Neutrophil (primary cell): ENCODE data around the gene UBASH3B.

Experiments
- H3K27ac ChIP-seq: fragments of 200-600 bp; sonication (generic); 2 replicates; pipeline ENCODE4 v1.5.1; 2016; ENCODE audit warnings: mild to moderate bottlenecking, moderate library complexity
- H3K27me3 ChIP-seq: fragments of 200-600 bp; sonication (generic); 2 replicates; pipeline ENCODE4 v1.6.0; 2016; ENCODE audit warnings: mild to moderate bottlenecking
- H3K36me3 ChIP-seq: fragments of 200-600 bp; sonication (generic); 2 replicates; pipeline ENCODE4 v1.5.1; 2017
- H3K4me1 ChIP-seq, 2 experiments: fragments of 200-600 bp in 1 of 2; sonication (generic) in 1 of 2; 1 replicate in 1 of 2; 2 replicates in 1 of 2; pipeline versions ENCODE4 v1.5.1 to v1.6.1; 2013 to 2016; ENCODE audit warnings: low read depth in 1 of 2, low read length in 1 of 2, mild to moderate bottlenecking in 1 of 2, moderate library complexity in 1 of 2; ENCODE audit not compliant: control insufficient read depth in 1 of 2, insufficient read depth in 1 of 2
- H3K4me3 ChIP-seq, 2 experiments: fragments of 200-600 bp in 1 of 2; sonication (generic) in 1 of 2; 1 replicate in 1 of 2; 2 replicates in 1 of 2; pipeline ENCODE4 v1.5.1; 2013 to 2016; ENCODE audit warnings: low read depth in 1 of 2, low read length in 1 of 2, mild to moderate bottlenecking in 1 of 2, moderate library complexity in 1 of 2
- H3K9me3 ChIP-seq: fragments of 200-600 bp; sonication (generic); 2 replicates; pipeline ENCODE4 v1.5.1; 2016
- CTCF ChIP-seq: fragments of 200-600 bp; sonication (generic); IDR thresholded peaks from 2 replicates; pipeline ENCODE4 v1.5.1; 2016; ENCODE audit warnings: antibody characterized with exemption

The UBASH3B gene

DNA sequence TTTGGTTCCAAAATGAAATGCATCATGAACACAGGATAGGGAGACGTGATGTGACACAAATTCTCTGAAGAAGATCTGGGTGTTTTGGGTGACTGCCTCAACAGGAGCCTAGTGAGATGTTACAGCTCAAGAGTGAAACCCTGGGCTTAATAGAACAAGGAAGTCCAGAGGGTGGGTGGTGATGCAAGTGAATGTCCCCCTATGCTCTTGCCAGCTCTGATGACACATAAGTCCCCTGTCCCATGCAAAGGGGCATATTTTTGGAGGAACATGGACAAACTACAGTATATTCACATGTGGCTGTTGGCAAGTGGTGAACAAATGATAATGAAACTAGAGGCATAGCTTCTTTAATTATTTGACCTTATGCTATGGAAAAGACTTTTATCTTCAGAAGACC lies 191.9 kb downstream of the UBASH3B start:
- Histone ChIP-seq H3K9me3 (no peaks in the 10 kb centered on the region), H3K4me1 (no peaks in the 10 kb centered on the region), H3K27ac (no peak overlapping the region), H3K4me3 (no peak overlapping the region), H3K27me3 (peaks cover 18% of the 10 kb centered on the region), H3K36me3 (no peaks in the 10 kb centered on the region)
- no peak for TF ChIP-seq CTCF

DNA sequence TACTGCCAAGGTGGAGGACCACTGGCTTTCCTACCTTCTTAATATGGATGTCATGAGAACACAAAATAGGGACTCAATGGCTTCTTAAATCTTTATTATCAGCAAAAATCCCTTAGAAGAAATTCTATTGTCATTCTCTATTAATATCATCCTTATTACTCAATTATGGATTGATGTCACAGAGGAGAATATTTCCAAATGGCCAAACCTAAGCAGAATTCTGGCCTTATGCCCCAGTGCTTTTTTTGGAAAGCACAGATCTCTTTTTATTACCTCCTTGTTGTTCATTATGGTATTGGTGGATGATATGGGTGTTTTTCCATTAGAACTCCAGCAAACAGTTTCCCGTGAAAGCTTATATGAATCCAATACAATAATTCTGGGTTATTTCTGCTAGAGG lies 192.7 kb downstream of the UBASH3B start:
- no peak overlapping the region for H3K27ac ChIP-seq
- H3K36me3 ChIP-seq = no peaks in the 10 kb centered on the region
- no peaks in the 10 kb centered on the region for H3K4me1 ChIP-seq
- H3K4me3 ChIP-seq = no peak overlapping the region
- peaks cover 12% of the 10 kb centered on the region for H3K27me3 ChIP-seq
- no peaks in the 10 kb centered on the region for H3K9me3 ChIP-seq
- TF ChIP-seq CTCF = no peak

DNA sequence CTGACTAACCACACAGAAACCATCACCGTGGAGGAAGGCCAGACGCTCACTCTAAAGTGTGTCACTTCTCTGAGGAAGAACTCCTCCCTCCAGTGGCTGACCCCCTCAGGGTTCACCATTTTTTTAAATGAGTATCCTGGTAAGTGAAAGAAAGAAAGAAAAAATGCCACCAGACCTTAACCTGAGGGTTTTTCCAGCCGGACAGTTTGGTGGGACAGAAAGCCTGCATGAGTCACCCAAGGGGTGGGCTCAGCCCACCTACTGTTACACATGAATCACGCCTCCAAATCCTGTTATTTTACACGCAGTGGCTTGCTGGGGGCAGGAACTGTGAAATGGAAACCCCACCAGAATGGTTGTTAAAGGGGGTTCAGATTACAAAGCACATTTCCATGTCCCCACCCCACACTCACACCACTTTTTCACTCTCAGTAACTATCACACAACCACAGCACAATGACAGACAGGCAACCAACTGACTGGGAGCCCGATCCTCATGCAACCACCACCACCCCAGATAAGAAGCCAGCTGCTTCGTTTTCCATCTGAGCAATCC lies 194.6 kb downstream of the UBASH3B start:
- Histone ChIP-seq H3K27me3 (no peaks in the 10 kb centered on the region), H3K36me3 (no peaks in the 10 kb centered on the region), H3K4me1 (no peaks in the 10 kb centered on the region), H3K9me3 (no peaks in the 10 kb centered on the region), H3K4me3 (no peak overlapping the region), H3K27ac (no peak overlapping the region)
- no peak for TF ChIP-seq CTCF

- TF ChIP-seq CTCF = no peak
- Histone ChIP-seq H3K4me1 (no peaks in the 10 kb centered on the region), H3K27ac (no peak overlapping the region)
Measured at GRCh38 chr11:122851366-122851966, 195.9 kb downstream of the UBASH3B start.

GRCh38 chr11:122852074-122852795 lies 196.7 kb downstream of the UBASH3B start:
- H3K27me3 ChIP-seq = no peaks in the 10 kb centered on the region
- TF ChIP-seq CTCF = no peak
- H3K36me3 ChIP-seq = no peaks in the 10 kb centered on the region
- H3K4me3 ChIP-seq = no peak overlapping the region
- no peaks in the 10 kb centered on the region for H3K4me1 ChIP-seq
- H3K9me3 ChIP-seq = no peaks in the 10 kb centered on the region
- no peak overlapping the region for H3K27ac ChIP-seq

More at GRCh38 chr11:122851366-122851966, 195.9 kb downstream of the UBASH3B start:
- no peaks in the 10 kb centered on the region for H3K36me3 ChIP-seq
- no peaks in the 10 kb centered on the region for H3K9me3 ChIP-seq
- H3K4me3 ChIP-seq = no peak overlapping the region
- no peaks in the 10 kb centered on the region for H3K27me3 ChIP-seq
